HG02970 (cell line): ENCODE measurements around the gene ITGA5.
A peak's percentile ranks its signal among the peaks of the same experiment; 100 is the strongest.

ENCODE experiments used
- ATAC-seq: cut with Tn5 transposase; IDR thresholded peaks from one replicate; pipeline ENCODE4 v1.9.1; 2021; ENCODE audit warnings: mild to moderate bottlenecking, moderate library complexity, moderate number of reproducible peaks; ENCODE audit not compliant: unreplicated experiment, low FRiP score

Gene ITGA5

DNA sequence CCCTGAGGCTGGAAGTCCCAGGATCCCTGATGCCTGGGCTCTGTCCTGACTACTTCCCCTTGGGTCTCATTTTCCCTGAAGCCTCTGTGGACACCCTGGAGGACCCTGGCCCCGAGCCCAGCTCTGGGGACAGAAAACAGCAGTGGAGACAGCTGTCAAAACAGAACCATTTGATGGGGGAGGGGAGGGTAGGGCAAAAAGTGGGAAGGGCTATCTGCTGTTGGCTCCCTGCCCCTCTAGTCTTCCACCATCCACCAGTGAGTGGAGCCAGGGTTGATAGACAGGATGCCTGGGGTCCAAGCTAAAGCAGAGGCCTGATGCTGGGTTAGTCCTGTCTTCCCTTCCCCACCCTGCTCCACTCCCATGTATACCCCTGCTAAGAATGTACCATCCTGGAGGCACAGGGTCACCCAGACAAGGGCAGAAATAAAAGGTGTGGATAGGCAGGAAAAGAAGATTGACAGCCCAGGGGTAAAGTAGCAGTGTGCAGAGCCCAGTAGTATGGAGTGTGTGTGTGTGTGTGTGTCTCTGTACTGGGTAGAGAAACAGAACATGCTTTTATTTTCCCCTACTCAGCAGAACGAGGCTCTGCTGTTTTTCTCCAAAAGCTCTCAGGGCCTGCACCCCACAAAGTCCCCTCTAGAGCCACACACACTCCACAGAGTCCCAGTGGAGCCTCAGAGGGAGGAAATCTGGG is 44.4 kb downstream of the ITGA5 start:
- ATAC-seq: no peak

DNA sequence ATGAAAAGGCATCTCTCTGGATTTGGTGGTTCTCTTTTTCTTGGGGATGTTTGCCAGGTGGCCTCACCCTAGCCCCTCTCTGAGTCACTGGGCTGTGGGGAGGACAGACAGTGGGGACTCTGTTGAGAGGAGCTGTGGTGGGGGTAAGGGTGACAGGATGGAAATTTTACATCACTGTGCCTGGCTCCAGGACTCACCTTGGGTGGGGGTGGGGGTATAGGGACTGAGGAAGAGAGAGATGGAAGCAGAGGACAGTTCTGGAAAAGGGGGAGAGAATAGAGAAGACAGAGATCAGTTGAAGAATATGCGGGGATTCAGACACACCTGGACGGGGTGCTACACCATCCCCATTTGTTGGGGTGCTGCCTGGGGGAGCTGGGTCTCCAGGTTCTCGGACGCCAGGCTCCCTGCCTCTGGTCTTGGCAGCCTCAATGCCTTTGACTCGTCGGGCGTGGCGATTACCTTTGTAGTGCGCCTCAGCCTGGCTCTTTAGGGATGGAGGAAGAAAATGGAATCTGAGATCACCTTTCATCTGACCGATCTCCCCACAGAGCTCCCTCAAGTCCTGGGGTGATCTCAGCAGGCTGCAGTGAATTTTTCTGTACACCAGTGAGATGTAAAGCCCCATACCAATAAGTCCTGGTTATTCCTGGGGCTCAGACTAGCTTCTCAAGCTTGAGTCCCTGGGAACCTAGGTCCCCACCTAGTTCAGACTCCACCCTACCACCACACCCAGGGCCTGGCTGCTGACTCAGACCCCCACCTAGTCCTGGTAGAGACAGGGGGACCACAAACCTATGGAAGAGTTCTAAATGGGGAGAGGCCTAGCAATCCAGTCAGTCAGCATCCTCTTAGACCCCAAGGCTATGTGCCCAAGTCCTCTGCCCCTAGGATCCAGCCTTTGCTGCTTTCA is 45.2 kb downstream of the ITGA5 start:
- ATAC-seq: no peak

DNA sequence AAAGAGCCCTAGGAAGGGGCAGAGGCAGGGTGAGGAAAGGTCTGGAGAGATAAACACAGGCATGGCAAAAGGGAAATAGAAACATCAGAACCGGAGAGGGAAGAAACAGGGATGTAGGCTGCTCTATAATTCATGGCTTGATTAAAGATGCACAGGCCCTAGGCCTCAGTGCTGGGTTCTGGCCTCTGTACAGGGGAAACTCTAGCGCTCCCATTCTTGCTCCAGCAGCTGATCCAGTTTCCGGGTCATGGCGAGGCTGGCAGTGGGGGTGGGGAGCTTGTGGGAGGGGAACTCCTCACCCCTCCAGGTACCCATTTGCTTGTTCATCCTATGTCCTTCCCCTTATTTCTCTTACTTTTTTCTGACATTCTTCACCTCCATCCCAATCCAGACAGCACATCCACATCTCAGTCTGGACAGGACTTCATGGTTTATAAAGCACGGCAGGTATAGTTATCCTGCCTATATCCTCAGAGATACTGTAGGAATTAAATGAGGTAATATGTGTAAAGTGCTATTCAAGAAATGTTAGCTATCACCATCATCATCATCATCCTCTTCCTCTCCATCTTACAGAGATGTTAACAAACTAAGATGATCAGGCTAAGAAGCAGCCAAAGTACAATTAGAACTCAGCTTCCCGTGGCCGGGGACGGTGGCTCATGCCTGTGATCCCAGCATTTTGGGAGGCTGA is 46.8 kb downstream of the ITGA5 start:
- ATAC-seq: no peak

DNA sequence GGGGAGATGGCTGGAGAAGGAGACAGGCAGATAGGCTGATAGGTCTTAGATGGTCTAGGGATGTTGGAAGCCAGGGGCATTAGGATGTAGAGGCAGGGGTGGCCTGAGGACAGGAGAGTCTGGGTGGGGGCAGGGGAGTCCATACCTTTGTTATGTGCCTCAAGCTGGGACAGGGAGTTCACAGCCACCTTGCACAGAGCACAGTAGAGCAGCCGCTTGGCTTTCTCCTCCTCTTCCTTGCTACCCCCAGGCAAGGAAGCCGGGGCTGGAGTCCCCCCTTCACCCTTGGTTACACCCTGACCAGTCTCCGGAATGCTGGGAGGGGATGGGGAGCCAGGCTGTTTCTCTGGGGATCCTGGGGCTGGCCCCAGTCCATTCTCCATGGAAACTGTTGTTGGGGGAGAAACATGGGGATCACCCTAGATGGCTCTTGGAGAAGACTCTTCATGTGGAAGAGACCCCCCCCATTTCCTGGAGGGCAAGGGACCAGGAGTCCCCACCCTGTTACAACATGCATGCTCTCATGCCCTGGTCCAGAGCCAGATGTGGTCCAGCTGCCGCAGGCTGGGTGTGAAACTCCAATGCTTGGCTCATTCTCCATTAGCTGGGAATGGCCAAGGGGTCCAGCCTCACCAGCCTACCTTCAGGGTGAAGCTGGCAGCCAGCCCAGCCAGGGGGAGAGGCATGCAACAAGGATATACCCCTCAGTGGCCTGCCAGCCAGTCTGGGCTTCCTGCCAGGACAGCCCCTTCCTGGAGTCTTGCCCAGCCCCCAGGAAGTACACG is 47.5 kb downstream of the ITGA5 start:
- no peak for ATAC-seq

DNA sequence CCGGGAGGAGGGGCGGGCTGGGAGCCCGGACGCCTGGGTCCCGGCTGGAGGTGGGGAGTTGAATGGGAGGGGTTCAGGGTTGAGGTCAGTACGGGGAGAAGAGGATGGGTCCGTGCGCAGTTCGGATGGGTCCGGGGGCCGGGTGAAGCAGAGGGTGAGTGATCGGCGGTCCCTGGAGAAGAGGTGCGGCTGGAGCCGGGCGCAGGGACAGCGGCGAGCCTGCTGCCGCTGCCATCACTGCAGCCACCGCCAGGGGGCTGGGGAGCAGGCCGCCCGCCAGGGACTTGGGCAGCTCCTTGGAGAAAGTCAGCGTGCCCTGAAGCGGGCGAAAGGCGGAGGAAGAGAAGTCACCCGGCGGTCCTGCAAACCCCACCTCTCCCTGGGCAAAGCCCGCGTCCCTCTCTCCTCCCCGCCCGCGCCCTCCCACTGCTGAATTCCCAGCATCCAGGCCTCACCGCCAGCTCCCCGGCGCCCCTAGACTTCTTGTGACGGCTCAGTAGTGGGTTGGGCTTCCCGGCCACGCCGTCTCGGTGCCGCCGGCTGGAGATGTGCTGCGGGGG is 48.8 kb downstream of the ITGA5 start:
- ATAC-seq: no peak

DNA sequence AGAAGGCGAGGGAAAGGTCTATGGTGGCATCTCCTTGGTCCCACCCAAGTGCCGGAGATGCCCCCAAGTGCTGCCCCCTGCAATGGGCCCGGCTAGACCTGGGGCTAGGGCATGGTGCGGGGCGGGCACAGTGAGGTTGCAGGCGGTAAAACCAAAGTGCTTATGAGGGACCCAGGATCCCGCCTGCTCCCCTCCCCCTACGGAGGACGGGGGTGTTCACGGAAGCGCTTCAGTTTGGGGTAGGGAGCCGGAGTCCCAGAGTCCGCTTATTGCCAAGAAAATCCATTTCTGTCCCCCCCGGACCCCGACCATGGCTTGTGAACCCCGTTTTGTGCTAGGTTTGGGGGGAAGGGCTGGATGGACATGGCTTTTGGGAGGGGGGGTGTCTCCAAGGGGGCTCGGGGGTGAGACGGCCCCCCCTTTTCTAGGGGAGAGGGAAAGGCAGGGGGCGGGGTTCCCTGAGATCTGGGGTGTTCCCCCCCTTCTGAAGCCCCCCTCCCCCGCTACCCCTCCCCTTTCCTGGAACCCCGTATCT is 49.4 kb downstream of the ITGA5 start:
- no peak for ATAC-seq

DNA sequence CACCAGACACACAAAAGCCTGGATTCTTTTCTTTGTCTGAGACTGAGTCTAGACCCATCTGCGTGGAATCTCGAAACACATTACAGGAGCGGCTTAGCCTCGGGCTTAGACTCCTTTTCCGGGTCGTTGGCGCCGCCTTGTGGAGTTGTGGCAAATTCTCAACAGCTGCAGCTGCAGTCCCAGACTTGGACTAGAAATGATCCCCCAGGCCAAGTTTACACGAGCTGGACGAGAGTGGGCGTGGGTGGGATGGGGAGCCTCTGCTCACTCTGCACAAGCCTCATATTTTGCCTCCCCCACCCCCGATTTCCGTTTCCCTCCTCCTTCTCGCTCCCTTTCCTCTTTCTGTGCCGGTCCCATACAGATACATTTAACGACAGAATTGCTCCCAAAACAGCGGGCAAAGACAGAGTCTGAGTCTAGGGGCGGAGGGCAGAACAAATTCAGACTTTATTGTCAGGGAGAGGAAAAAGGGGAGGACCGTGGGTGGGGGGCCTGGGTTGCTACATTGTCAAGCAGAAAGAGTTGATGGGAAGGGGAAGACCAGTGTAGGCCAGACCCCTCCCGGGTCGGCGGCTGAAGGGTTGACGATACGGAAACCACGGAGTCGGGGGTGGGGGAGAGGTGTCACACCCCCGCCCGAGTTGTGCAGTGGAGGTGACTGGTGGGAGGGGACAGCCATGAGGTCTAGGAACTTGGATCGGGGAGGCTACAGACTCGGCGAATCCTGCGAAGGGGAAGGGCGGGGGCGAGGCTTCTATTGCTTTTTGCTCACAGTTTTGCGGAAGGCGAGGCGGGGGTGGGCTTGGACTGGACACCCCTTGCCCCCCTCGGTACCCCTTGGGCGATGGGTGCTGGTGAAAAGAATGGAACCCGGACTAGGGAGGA is 50.1 kb downstream of the ITGA5 start:
- ATAC-seq: no peak

DNA sequence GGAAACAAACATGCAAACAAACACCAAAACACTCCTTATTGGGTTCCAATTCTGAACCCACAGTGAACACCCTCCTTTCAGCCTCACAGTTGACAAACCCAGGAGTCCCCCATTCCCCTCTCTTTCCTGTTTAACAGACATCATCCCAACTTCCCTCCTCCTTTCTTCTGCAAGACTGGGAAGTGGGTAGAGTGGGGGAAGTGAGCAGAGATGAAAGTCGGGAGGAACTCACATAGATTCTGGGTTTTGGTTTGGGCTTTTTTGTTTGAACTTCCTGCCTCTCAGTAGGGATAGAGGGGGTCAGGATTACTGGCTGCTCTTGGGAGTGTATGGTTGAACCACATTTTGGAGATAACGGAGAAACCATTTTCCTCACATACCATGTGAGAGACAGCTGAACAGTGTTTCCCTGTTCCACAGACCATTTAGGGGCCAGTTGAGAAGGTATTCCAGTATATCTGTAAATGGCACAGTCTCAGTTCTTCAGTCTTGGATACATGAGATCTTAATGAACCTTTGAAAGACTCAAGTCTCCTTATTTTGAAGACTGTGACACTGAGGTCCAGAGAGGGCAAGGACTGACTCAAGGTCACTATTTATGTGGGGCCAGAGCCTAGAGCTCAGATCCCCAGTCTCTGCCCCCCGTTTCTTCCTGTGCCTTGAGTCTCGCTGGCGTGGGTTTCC is 50.9 kb downstream of the ITGA5 start:
- ATAC-seq: no peak

DNA sequence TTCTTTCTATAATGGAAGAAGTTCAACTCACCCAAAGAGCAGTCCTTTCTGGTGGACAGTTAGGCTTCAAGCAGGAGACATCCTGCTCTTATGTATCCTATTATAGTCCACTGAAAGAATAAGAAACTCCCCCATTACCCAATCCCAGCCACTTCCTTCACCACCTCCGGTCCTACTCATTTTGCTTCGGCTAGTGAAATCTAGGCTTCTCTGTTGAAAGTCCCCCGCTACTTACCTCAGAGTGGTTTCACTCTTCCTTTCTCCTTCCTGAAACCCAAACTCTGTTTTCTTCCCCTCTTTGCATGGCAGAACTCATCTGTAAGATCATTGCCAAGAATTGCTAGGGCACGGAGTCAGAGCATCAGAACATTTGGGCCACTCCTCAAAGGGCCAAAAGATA is 54.7 kb downstream of the ITGA5 start, which contains the start of gene GPR84:
Gene GPR84 (minus strand): TSS at position 74 of the 400 bp plus-strand sequence. CDS start 635 bp downstream, outside the sequence.
- no peak for ATAC-seq

DNA sequence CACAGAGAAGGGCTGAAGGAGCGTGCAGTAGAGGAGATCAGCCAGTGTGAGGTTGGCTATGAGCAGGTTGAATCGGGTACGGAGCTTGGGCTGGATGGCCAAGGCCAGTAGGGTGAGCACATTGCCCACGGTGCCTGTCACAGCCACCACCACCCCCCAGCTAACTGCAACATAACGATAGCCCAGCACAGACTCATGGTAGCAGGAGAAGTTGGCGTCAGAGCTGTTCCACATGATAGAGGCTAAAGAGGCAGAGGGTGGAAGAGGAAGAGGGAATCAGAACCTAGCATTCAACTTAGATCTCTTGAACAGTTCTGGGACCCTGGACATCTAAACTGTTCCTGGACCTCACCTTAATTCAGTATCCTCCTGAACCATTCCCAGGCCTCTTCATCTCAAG is 55.4 kb downstream of the ITGA5 start:
- no peak for ATAC-seq

DNA sequence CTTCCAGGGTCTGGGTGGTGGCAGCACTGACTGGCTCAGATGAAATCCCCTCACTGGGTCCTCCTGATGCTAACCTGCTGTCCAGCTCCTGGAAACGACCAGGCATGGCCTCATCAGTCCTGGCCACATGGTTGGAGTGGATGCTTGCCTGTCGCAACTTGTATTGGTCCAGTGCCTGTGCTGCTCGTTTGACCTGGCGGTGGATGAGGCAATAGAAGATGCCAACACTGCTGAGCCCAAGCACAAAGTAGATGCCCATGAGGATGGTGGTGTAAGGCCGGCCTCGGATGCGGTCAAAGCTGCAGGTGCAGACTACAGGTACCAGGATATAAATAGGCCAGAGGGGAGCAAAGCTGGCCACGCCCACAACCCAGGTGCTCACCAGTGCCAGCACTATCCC is 56.0 kb downstream of the ITGA5 start:
- no peak for ATAC-seq

DNA sequence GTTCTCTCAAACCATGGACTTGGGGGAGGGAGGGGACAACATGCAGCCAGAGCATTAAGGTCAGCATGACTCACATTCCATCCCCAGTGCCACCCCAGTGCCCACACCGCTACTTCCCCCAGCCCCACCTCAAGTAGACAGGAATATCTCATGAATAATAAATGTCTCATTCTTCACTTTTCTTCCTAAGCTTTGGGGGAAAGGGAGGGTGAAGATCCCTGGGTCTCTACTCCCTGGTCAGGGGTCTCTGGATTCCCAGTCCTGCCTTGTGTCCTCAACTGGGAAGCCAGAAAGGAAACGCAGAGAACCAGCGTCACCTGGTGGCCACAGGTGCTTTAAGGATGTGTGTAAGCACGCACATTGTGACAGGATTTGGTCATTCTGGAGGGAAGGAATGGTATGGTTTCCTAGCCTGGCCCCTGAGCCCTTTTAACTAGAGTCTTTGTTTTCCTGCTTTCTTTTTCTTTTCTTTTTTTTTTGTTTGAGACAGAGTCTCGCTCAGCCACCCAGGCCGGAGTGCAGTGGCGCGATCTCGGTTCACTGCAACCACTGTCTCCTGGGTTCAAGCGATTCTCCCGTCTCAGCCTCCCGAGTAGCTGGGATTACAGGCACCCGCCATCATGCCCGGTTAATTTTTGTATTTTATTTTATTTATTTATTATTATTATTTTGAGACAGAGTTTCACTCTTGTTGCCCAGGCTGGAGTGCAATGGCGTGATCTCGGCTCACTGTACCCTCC is 58.2 kb downstream of the ITGA5 start:
- ATAC-seq: no peak

DNA sequence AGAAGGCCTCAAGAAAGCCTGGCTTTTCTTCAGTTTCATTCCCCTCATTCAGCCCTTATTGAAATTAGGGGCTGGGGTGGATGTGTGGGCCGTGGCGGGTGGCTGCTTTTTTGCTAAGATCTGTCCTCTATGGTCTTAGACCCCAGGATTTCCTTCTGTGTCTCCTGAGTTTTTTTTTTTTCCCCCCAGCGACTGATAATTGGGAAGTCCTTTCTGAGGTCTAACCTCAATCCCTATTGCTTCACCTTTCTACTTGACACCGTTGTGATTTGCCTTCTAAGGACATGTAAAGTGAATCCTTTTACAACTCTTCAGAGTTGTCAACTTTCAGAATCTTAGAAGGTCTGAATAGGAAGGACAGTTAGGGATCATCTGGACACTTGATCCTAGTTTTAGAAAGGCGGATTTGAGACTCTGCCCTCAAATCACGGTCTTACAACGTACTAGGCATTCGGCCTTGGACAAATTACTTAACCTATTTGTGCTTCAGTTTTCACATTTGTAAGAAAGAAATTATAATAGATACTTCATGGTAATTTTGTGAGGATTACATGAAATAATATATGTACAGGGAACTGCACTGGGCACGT is 59.2 kb downstream of the ITGA5 start:
- no peak for ATAC-seq

DNA sequence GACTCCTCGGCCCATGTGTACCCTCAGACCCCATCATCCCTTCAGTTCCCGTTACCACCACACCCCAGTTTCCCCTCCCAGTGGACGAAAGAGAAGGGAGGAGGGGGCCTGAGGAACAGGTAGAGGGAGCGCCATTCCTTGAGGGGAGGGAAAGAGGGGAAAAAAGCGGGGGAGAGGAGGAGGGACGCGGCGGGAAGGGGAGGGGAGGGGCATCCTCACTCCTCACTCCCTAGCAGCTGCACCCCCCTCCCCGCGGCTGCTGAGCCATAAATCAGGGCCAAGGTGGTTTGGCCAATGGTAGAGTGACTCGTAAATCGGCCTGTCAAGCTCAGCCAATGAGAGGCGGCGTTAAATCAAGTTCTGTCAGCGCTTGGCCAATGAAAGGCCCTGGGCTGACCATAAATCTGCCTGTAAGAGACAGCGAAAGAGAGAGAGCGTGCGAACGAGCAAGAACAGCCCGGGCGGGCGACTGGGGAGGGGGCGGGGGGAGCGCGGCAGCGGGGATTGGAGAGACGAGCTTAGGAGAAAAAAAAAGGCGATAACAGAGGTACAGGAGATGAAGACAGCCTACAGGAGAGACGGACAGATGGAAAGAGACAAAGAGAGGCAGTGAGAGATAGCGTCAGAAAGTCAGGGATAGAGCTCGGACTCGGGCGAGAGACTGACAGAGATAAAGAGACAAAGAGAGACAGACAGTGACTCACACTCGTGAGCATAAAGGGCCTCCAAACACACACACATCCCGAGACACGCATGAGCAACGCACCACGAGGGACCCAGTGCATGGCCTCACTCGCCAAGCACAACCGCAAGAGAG is 59.9 kb downstream of the ITGA5 start:
- ATAC-seq: peak; percentile 96

DNA sequence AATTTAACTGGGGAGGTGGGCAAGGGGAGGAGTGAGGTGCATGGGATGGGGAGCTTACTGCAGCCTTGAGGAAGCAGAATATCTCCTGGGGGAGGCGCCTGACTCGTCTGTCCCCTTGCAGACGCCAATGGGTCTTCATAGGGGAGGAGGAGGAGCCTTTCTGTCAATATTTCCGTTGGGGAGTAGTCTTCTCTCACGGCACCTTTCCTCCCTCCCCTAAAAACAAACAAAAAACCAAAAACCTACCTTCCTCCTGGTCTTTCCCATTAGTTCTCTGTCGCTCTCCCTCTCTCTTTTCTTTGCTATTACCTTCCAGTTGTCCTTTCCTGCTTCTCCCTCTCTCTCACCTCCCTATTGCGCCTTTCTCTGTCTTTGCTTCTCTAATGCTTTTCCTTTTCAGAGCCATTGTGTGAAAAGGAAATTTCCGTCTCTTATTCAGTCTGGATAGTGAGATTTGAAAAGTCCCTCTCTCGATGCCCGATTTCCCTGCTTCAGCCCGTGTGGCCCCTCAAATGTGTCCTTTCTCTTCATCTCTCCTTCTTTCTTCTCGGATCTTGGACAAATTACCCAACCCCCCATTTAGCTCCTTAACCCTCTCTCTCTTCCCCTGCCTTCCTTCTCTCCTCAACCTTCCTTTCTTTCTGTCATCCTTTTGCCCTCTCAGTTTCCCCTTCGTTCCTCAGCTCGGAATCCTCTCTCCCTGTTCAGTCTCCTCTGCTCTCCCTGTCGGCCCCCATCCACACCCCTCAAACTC is 60.7 kb downstream of the ITGA5 start:
- ATAC-seq: no peak
